Measurements from ENCODE around the gene NAA80. TPM values are rescaled to one million over a fixed set of nuclear protein-coding genes. Genes with fewer than 3 reads are reported as not detected.

Gene NAA80
- polyA plus RNA-seq, 1 donor from 2014 or later: 4.6 TPM

- Histone ChIP-seq H3K36me3 (ENCODE audit: insufficient read depth, low read length) (no peaks in the 10 kb centered on the region), H4K20me1 (ENCODE audit: insufficient read depth) (no peaks in the 10 kb centered on the region), H3K4me3 (ENCODE audit: low read length) (no peak overlapping the region), H3K79me2 (replicated peaks; ENCODE audit: insufficient read depth, low read length) (no peaks in the 10 kb centered on the region), H3K9me2 (ENCODE audit: insufficient read depth, low read length) (no peaks in the 10 kb centered on the region), H3K27me3 (ENCODE audit: insufficient read depth, low read depth, low read length) (no peaks in the 10 kb centered on the region), H3F3A (ENCODE audit: insufficient read depth, low read length, poor library complexity, severe bottlenecking) (no peaks in the 10 kb centered on the region), H3K9ac (ENCODE audit: low read length) (no peak overlapping the region), H2AFZ (ENCODE audit: low read depth, low read length) (no peak overlapping the region), H3K27ac (ENCODE audit: low read length) (no peak overlapping the region), H3K9me3 (ENCODE audit: low read length) (no peaks in the 10 kb centered on the region), H3K4me2 (ENCODE audit: low read length) (no peak overlapping the region)
- TF ChIP-seq POLR2AphosphoS5 (IDR thresholded peaks at IDR 0.05) (no peak), SMC3 (conservative IDR thresholded peaks at IDR 0.05; ENCODE audit: poor library complexity) (no peak), EP300 (conservative IDR thresholded peaks at IDR 0.05; ENCODE audit: poor library complexity, severe bottlenecking) (no peak), RAD21 (conservative IDR thresholded peaks at IDR 0.05) (no peak), MXI1 (conservative IDR thresholded peaks at IDR 0.05; ENCODE audit: poor library complexity, severe bottlenecking) (no peak), TAF1 (IDR thresholded peaks at IDR 0.05; ENCODE audit: low read depth) (no peak), EZH2 (IDR thresholded peaks at IDR 0.05; ENCODE audit: borderline replicate concordance, insufficient read depth, low read length, poor library complexity, severe bottlenecking) (no peak)
- TF ChIP-seq, protein P1, sequence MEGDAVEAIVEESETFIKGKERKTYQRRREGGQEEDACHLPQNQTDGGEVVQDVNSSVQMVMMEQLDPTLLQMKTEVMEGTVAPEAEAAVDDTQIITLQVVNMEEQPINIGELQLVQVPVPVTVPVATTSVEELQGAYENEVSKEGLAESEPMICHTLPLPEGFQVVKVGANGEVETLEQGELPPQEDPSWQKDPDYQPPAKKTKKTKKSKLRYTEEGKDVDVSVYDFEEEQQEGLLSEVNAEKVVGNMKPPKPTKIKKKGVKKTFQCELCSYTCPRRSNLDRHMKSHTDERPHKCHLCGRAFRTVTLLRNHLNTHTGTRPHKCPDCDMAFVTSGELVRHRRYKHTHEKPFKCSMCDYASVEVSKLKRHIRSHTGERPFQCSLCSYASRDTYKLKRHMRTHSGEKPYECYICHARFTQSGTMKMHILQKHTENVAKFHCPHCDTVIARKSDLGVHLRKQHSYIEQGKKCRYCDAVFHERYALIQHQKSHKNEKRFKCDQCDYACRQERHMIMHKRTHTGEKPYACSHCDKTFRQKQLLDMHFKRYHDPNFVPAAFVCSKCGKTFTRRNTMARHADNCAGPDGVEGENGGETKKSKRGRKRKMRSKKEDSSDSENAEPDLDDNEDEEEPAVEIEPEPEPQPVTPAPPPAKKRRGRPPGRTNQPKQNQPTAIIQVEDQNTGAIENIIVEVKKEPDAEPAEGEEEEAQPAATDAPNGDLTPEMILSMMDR (IDR thresholded peaks at IDR 0.05; ENCODE audit: poor library complexity, severe bottlenecking): no peak
- TF ChIP-seq, protein P2, sequence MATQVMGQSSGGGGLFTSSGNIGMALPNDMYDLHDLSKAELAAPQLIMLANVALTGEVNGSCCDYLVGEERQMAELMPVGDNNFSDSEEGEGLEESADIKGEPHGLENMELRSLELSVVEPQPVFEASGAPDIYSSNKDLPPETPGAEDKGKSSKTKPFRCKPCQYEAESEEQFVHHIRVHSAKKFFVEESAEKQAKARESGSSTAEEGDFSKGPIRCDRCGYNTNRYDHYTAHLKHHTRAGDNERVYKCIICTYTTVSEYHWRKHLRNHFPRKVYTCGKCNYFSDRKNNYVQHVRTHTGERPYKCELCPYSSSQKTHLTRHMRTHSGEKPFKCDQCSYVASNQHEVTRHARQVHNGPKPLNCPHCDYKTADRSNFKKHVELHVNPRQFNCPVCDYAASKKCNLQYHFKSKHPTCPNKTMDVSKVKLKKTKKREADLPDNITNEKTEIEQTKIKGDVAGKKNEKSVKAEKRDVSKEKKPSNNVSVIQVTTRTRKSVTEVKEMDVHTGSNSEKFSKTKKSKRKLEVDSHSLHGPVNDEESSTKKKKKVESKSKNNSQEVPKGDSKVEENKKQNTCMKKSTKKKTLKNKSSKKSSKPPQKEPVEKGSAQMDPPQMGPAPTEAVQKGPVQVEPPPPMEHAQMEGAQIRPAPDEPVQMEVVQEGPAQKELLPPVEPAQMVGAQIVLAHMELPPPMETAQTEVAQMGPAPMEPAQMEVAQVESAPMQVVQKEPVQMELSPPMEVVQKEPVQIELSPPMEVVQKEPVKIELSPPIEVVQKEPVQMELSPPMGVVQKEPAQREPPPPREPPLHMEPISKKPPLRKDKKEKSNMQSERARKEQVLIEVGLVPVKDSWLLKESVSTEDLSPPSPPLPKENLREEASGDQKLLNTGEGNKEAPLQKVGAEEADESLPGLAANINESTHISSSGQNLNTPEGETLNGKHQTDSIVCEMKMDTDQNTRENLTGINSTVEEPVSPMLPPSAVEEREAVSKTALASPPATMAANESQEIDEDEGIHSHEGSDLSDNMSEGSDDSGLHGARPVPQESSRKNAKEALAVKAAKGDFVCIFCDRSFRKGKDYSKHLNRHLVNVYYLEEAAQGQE (IDR thresholded peaks at IDR 0.05; ENCODE audit: borderline replicate concordance): no peak
Observed at GRCh38 chr3:50296721-50297383, 2.4 kb downstream of the NAA80 start.

DNA sequence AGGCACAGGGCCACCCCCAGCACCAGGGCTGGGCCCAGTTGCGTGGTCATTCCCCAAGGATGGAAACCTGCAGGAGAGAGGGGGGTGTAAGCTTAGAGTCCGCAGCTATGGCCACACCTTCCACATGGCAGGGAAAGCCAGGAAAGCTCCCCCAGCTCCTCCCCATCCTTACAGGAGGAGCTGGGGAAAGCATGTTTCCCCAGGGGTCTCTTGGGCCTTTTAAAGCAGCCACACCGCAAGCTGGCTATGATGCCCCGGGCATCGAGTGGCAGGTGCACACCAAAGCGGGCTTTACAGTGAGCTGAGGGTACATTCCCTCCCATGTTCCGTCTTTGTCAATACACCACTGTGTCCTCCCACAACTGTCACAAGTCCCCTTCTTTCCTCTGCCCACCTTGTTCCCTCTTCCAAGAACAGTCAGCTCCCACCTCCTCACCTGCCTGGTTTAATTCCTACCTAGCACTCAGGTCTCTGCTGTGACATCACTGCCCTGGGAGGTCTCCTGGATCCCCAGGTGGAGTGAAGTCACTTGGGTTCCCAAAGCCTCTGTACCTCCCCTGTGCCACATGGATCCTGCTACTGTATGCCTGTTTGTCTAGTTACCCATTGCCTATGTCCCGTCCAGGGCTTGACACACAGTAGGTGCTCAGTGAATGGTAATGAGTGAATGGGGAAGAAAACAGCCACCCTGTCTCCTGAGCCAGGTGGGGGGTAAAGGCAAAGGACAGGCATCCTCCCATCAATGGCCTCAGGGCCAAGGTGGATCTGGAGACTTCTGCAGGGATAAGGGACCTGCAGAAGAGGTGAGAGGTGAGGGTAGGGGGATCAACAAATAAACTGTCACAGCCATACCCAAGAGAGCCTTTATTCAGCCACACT is 3.4 kb downstream of the NAA80 start:
- Histone ChIP-seq H3F3A (ENCODE audit: insufficient read depth, low read length, poor library complexity, severe bottlenecking) (no peaks in the 10 kb centered on the region), H3K27ac (ENCODE audit: low read length) (no peak overlapping the region)

More for the DNA sequence above, 3.4 kb downstream of the NAA80 start:
- Histone ChIP-seq H3K79me2 (replicated peaks; ENCODE audit: insufficient read depth, low read length) (peaks cover 6% of the 10 kb centered on the region), H3K36me3 (ENCODE audit: insufficient read depth, low read length) (no peaks in the 10 kb centered on the region), H3K4me3 (ENCODE audit: low read length) (no peak overlapping the region), H3K4me2 (ENCODE audit: low read length) (no peak overlapping the region), H3K9me3 (ENCODE audit: low read length) (no peaks in the 10 kb centered on the region), H4K20me1 (ENCODE audit: insufficient read depth) (no peaks in the 10 kb centered on the region), H3K9ac (ENCODE audit: low read length) (no peak overlapping the region), H3K27me3 (ENCODE audit: insufficient read depth, low read depth, low read length) (no peaks in the 10 kb centered on the region), H3K9me2 (ENCODE audit: insufficient read depth, low read length) (no peaks in the 10 kb centered on the region), H2AFZ (ENCODE audit: low read depth, low read length) (no peak overlapping the region)
- TF ChIP-seq, protein P1 (IDR thresholded peaks at IDR 0.05; ENCODE audit: poor library complexity, severe bottlenecking): no peak
- TF ChIP-seq EP300 (conservative IDR thresholded peaks at IDR 0.05; ENCODE audit: poor library complexity, severe bottlenecking) (no peak), SMC3 (conservative IDR thresholded peaks at IDR 0.05; ENCODE audit: poor library complexity) (no peak), RAD21 (conservative IDR thresholded peaks at IDR 0.05) (no peak), EZH2 (IDR thresholded peaks at IDR 0.05; ENCODE audit: borderline replicate concordance, insufficient read depth, low read length, poor library complexity, severe bottlenecking) (no peak), POLR2AphosphoS5 (IDR thresholded peaks at IDR 0.05) (no peak), MXI1 (conservative IDR thresholded peaks at IDR 0.05; ENCODE audit: poor library complexity, severe bottlenecking) (no peak), TAF1 (IDR thresholded peaks at IDR 0.05; ENCODE audit: low read depth) (no peak)
- TF ChIP-seq, protein P2 (IDR thresholded peaks at IDR 0.05; ENCODE audit: borderline replicate concordance): no peak

All from neural cell (in vitro differentiated cells).